OCI-LY1 (cell line): ENCODE measurements around the gene LTBR.

ENCODE experiments used
- H2AFZ ChIP-seq: fragments of 200-600 bp; sonication (generic), shearing (Covaris generic); 2 replicates; pipeline ENCODE4 v1.6.0; 2014; ENCODE audit warnings: antibody characterized with exemption, mild to moderate bottlenecking, low read length
- H3F3A ChIP-seq: fragments of 200-600 bp; sonication (generic), shearing (Covaris generic); 2 replicates; pipeline ENCODE4 v1.6.0; 2014; ENCODE audit warnings: mild to moderate bottlenecking, antibody characterized with exemption, low read length, moderate library complexity; ENCODE audit not compliant: insufficient read depth
- H3K27ac ChIP-seq: fragments of 200-600 bp; sonication (generic); 2 replicates; pipeline ENCODE4 v1.5.1; 2014; ENCODE audit warnings: low read length, mixed run types, mild to moderate bottlenecking, low read depth; ENCODE audit not compliant: poor library complexity, severe bottlenecking
- H3K27me3 ChIP-seq: fragments of 200-600 bp; sonication (generic); 2 replicates; pipeline ENCODE4 v1.6.0; 2014; ENCODE audit warnings: antibody characterized with exemption, mild to moderate bottlenecking, low read length, moderate library complexity; ENCODE audit not compliant: insufficient read depth
- H3K36me3 ChIP-seq: fragments of 200-600 bp; sonication (generic); 2 replicates; pipeline ENCODE4 v1.6.1; 2014; ENCODE audit warnings: mild to moderate bottlenecking, antibody characterized with exemption, low read length, moderate library complexity, mixed read lengths; ENCODE audit not compliant: insufficient read depth
- H3K4me1 ChIP-seq: fragments of 200-600 bp; sonication (generic); 2 replicates; pipeline ENCODE4 v1.5.1; 2014; ENCODE audit warnings: mild to moderate bottlenecking, low read length, moderate library complexity; ENCODE audit not compliant: insufficient read depth, severe bottlenecking
- H3K4me2 ChIP-seq: fragments of 200-600 bp; sonication (generic), shearing (Covaris generic); 2 replicates; pipeline ENCODE4 v1.6.1; 2014; ENCODE audit warnings: low read length
- H3K4me3 ChIP-seq: fragments of 200-600 bp; sonication (generic); 2 replicates; pipeline ENCODE4 v1.5.1; 2014; ENCODE audit warnings: low read length, low read depth, mild to moderate bottlenecking, mixed read lengths; ENCODE audit not compliant: poor library complexity, severe bottlenecking
- H3K79me2 ChIP-seq: fragments of 200-600 bp; shearing (Covaris generic); 2 replicates; pipeline ENCODE4 v1.6.1; 2016; ENCODE audit warnings: mixed run types, low read length, mixed read lengths; ENCODE audit not compliant: insufficient read depth
- H3K9ac ChIP-seq: fragments of 200-600 bp; sonication (generic), shearing (Covaris generic); 2 replicates; pipeline ENCODE4 v1.6.1; 2014; ENCODE audit warnings: mild to moderate bottlenecking, low read length, mixed read lengths
- H3K9me2 ChIP-seq: fragments of 200-600 bp; sonication (generic), shearing (Covaris generic); 2 replicates; pipeline ENCODE4 v1.6.1; 2014; ENCODE audit warnings: low read depth, mild to moderate bottlenecking, low read length, mixed read lengths
- H3K9me3 ChIP-seq: fragments of 200-600 bp; shearing (Covaris generic); 2 replicates; pipeline ENCODE4 v1.6.1; 2014; ENCODE audit warnings: low read length, mixed read lengths
- H4K20me1 ChIP-seq: fragments of 200-600 bp; sonication (generic), shearing (Covaris generic); 2 replicates; pipeline ENCODE4 v1.6.0; 2016; ENCODE audit warnings: mild to moderate bottlenecking, low read length; ENCODE audit not compliant: insufficient read depth
- CTCF ChIP-seq: fragments of 200-600 bp; sonication (generic), shearing (Covaris generic); IDR thresholded peaks from 2 replicates; pipeline ENCODE4 v1.5.1; 2017; ENCODE audit warnings: mild to moderate bottlenecking, antibody characterized with exemption, low read length, moderate library complexity, mixed read lengths
- EZH2 ChIP-seq: fragments of 200-600 bp; sonication (generic), shearing (Covaris generic); IDR thresholded peaks from 2 replicates; pipeline ENCODE4 v1.8.0; 2017; ENCODE audit warnings: borderline replicate concordance, mixed run types, mild to moderate bottlenecking, antibody characterized with exemption, low read length, moderate library complexity, mixed read lengths

The LTBR gene

GRCh38 chr12:6378709-6379472 is 5.1 kb upstream of the LTBR start:
- Histone ChIP-seq H3K27me3 (peaks cover 21% of the 10 kb centered on the region), H3K27ac (no peak overlapping the region), H3K9me2 (no peaks in the 10 kb centered on the region), H3K9ac (no peak overlapping the region), H3K4me2 (no peak overlapping the region), H3K4me1 (no peaks in the 10 kb centered on the region), H3K4me3 (no peak overlapping the region), H3K36me3 (no peaks in the 10 kb centered on the region), H3K79me2 (no peaks in the 10 kb centered on the region), H3F3A (no peaks in the 10 kb centered on the region), H3K9me3 (no peaks in the 10 kb centered on the region), H4K20me1 (no peaks in the 10 kb centered on the region), H2AFZ (no peak overlapping the region)
- TF ChIP-seq CTCF (no peak), EZH2 (no peak)

- TF ChIP-seq CTCF (no peak), EZH2 (no peak)
- Histone ChIP-seq H3K4me2 (no peak overlapping the region), H3K4me1 (no peaks in the 10 kb centered on the region), H3F3A (no peaks in the 10 kb centered on the region), H3K9ac (no peak overlapping the region), H3K9me2 (no peaks in the 10 kb centered on the region), H2AFZ (no peak overlapping the region), H3K27me3 (peaks cover 17% of the 10 kb centered on the region), H4K20me1 (no peaks in the 10 kb centered on the region), H3K36me3 (no peaks in the 10 kb centered on the region), H3K4me3 (no peak overlapping the region), H3K27ac (no peak overlapping the region), H3K79me2 (no peaks in the 10 kb centered on the region), H3K9me3 (no peaks in the 10 kb centered on the region)
Observed at GRCh38 chr12:6380141-6381121, 3.5 kb upstream of the LTBR start.

DNA sequence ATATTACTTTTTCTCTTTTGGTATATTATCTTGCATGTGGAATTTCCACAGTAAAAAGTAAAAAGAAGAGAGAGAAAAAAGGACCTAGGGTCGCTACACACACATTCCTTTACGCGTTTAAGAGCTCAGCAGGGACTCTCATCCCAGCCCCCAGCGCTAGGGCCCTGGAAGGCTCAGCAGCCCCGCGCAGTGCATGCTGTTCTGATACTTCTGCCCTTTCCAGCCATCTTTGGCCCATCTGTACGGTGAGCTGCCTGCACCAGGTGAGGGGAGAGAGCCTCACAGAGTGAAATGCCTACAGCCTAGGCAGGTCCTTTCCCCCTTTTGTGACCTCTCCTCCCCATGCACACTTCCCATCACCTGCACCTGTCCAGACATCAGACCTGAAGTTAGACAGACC is 1.6 kb upstream of the LTBR start:
- TF ChIP-seq EZH2 (no peak), CTCF (no peak)
- Histone ChIP-seq H3K9me2 (no peaks in the 10 kb centered on the region), H3K9ac (no peak overlapping the region), H3K4me3 (no peak overlapping the region), H3K79me2 (no peaks in the 10 kb centered on the region), H3K27ac (no peak overlapping the region), H3K27me3 (peaks cover 11% of the 10 kb centered on the region), H3F3A (no peaks in the 10 kb centered on the region), H3K4me1 (no peaks in the 10 kb centered on the region), H3K36me3 (no peaks in the 10 kb centered on the region), H2AFZ (no peak overlapping the region), H4K20me1 (no peaks in the 10 kb centered on the region), H3K4me2 (no peak overlapping the region), H3K9me3 (no peaks in the 10 kb centered on the region)
